Measurements from ENCODE around the gene SLC23A1.
"Not testable (repeated sequence)": the region's sequence is repeated elsewhere in the genome, so short reads cannot be mapped to it uniquely, and the experiment has no call there.

The SLC23A1 gene

GRCh38 chr5:139345442-139345841, 37.7 kb downstream of the SLC23A1 start:
- H3K36me3 ChIP-seq (ENCODE audit: insufficient read depth, low read length); H3K9ac ChIP-seq (ENCODE audit: low read depth, low read length, poor library complexity, severe bottlenecking); H3K9me2 ChIP-seq (replicated peaks; ENCODE audit: low read depth, low read length); H3F3A ChIP-seq (ENCODE audit: low read depth); H3K9me3 ChIP-seq (ENCODE audit: insufficient read depth, low read depth, low read length); H2AFZ ChIP-seq (ENCODE audit: low read length); H3K27me3 ChIP-seq (ENCODE audit: insufficient read depth, low read length, poor library complexity, severe bottlenecking): not testable (repeated sequence)
- Histone ChIP-seq H3K79me2 (ENCODE audit: insufficient read depth, low read length) (peaks cover 82% of the 10 kb centered on the region), H3K4me1 (ENCODE audit: insufficient read depth, low read length, poor library complexity, severe bottlenecking) (peaks cover 29% of the 10 kb centered on the region), H4K20me1 (ENCODE audit: insufficient read depth, low read length, poor library complexity, severe bottlenecking) (peaks cover 75% of the 10 kb centered on the region), H3K4me2 (ENCODE audit: low read depth, low read length, poor library complexity, severe bottlenecking) (peak overlapping the region; percentile 96), H3K4me3 (ENCODE audit: low read length, poor library complexity, severe bottlenecking) (peak overlapping the region; percentile 93)

GRCh38 chr5:139344177-139344576, 38.9 kb downstream of the SLC23A1 start:
- Histone ChIP-seq H4K20me1 (ENCODE audit: insufficient read depth, low read length, poor library complexity, severe bottlenecking) (peaks cover 63% of the 10 kb centered on the region), H3K4me3 (ENCODE audit: low read length, poor library complexity, severe bottlenecking) (peak overlapping the region; percentile 93), H3K4me1 (ENCODE audit: insufficient read depth, low read length, poor library complexity, severe bottlenecking) (peaks cover 29% of the 10 kb centered on the region), H3K9me2 (replicated peaks; ENCODE audit: low read depth, low read length) (no peaks in the 10 kb centered on the region), H3K27me3 (ENCODE audit: insufficient read depth, low read length, poor library complexity, severe bottlenecking) (no peaks in the 10 kb centered on the region), H3K9me3 (ENCODE audit: insufficient read depth, low read depth, low read length) (no peaks in the 10 kb centered on the region), H3K36me3 (ENCODE audit: insufficient read depth, low read length) (no peaks in the 10 kb centered on the region), H3K79me2 (ENCODE audit: insufficient read depth, low read length) (peaks cover 69% of the 10 kb centered on the region), H3F3A (ENCODE audit: low read depth) (peaks cover 3% of the 10 kb centered on the region; the same call in 1 of the 2 replicates), H3K9ac (ENCODE audit: low read depth, low read length, poor library complexity, severe bottlenecking) (peak overlapping the region; percentile 92), H2AFZ (ENCODE audit: low read length) (no peak overlapping the region), H3K4me2 (ENCODE audit: low read depth, low read length, poor library complexity, severe bottlenecking) (peak overlapping the region; percentile 96)
- TF ChIP-seq EZH2phosphoT487 (IDR thresholded peaks at IDR 0.05; ENCODE audit: borderline replicate concordance) (no peak), CTCF (conservative IDR thresholded peaks at IDR 0.05; ENCODE audit: low read length) (no peak)

GRCh38 chr5:139343476-139343875, 39.6 kb downstream of the SLC23A1 start:
- Histone ChIP-seq H3K4me2 (ENCODE audit: low read depth, low read length, poor library complexity, severe bottlenecking) (peak overlapping the region; percentile 96), H3K9ac (ENCODE audit: low read depth, low read length, poor library complexity, severe bottlenecking) (peak overlapping the region; percentile 92), H3K4me1 (ENCODE audit: insufficient read depth, low read length, poor library complexity, severe bottlenecking) (peaks cover 29% of the 10 kb centered on the region), H4K20me1 (ENCODE audit: insufficient read depth, low read length, poor library complexity, severe bottlenecking) (peaks cover 56% of the 10 kb centered on the region), H3K9me2 (replicated peaks; ENCODE audit: low read depth, low read length) (no peaks in the 10 kb centered on the region), H3K79me2 (ENCODE audit: insufficient read depth, low read length) (peaks cover 62% of the 10 kb centered on the region), H3F3A (ENCODE audit: low read depth) (peaks cover 3% of the 10 kb centered on the region; the same call in 1 of the 2 replicates), H3K27me3 (ENCODE audit: insufficient read depth, low read length, poor library complexity, severe bottlenecking) (no peaks in the 10 kb centered on the region), H3K9me3 (ENCODE audit: insufficient read depth, low read depth, low read length) (no peaks in the 10 kb centered on the region), H2AFZ (ENCODE audit: low read length) (no peak overlapping the region), H3K4me3 (ENCODE audit: low read length, poor library complexity, severe bottlenecking) (peak overlapping the region; percentile 93), H3K36me3 (ENCODE audit: insufficient read depth, low read length) (no peaks in the 10 kb centered on the region)
- TF ChIP-seq CTCF (conservative IDR thresholded peaks at IDR 0.05; ENCODE audit: low read length): no peak
- TF ChIP-seq EZH2phosphoT487 (IDR thresholded peaks at IDR 0.05; ENCODE audit: borderline replicate concordance): no peak

- Histone ChIP-seq H3K9ac (ENCODE audit: low read depth, low read length, poor library complexity, severe bottlenecking) (peak overlapping the region; percentile 92), H3K27me3 (ENCODE audit: insufficient read depth, low read length, poor library complexity, severe bottlenecking) (no peaks in the 10 kb centered on the region), H3K79me2 (ENCODE audit: insufficient read depth, low read length) (peaks cover 51% of the 10 kb centered on the region), H3K36me3 (ENCODE audit: insufficient read depth, low read length) (no peaks in the 10 kb centered on the region), H2AFZ (ENCODE audit: low read length) (peak overlapping the region; percentile 65), H3K4me2 (ENCODE audit: low read depth, low read length, poor library complexity, severe bottlenecking) (peak overlapping the region; percentile 96), H3K9me3 (ENCODE audit: insufficient read depth, low read depth, low read length) (no peaks in the 10 kb centered on the region), H4K20me1 (ENCODE audit: insufficient read depth, low read length, poor library complexity, severe bottlenecking) (peaks cover 47% of the 10 kb centered on the region), H3K9me2 (replicated peaks; ENCODE audit: low read depth, low read length) (no peaks in the 10 kb centered on the region), H3K4me1 (ENCODE audit: insufficient read depth, low read length, poor library complexity, severe bottlenecking) (peaks cover 29% of the 10 kb centered on the region), H3K4me3 (ENCODE audit: low read length, poor library complexity, severe bottlenecking) (peak overlapping the region; percentile 93), H3F3A (ENCODE audit: low read depth) (peaks cover 3% of the 10 kb centered on the region; the same call in 1 of the 2 replicates)
- TF ChIP-seq EZH2phosphoT487 (IDR thresholded peaks at IDR 0.05; ENCODE audit: borderline replicate concordance): no peak
- TF ChIP-seq CTCF (conservative IDR thresholded peaks at IDR 0.05; ENCODE audit: low read length): no peak
These were observed 40.7 kb downstream of the SLC23A1 start for GRCh38 chr5:139342423-139342723.

Data from Loucy (cell line).